PC-9 (cell line): Measurements from ENCODE around the gene MSH2. TPM values are rescaled to one million over a fixed set of nuclear protein-coding genes. Genes with fewer than 3 reads are reported as not detected.
A peak's percentile ranks its signal among the peaks of the same experiment; 100 is the strongest.

Experiments used
- BruUV-seq: library from RNA; stranded (reverse); fragments of 400-500 nt; replicated peaks from 2 replicates; lab custom pipeline; 2021; lab: Mats Ljungman, UMichigan
- CTCF ChIA-PET: fragments of 300-600 bp; sonication (Branson Sonifier 250); formaldehyde crosslinking; loops from one replicate; lab custom pipeline; 2022; ENCODE audit warnings: antibody characterized with exemption; lab: Charles Lee
- POLR2A ChIA-PET: fragments of 300-600 bp; sonication (Branson Sonifier 250); formaldehyde crosslinking; loops from one replicate; lab custom pipeline; 2022; ENCODE audit warnings: antibody characterized with exemption; ENCODE audit not compliant: unreplicated experiment; lab: Charles Lee
- DNase-seq, 2 experiments: peaks; one replicate each; pipeline versions ENCODE4 v3.0.0 to v3.0.0-alpha.2; 2015 to 2022; ENCODE audit warnings: mixed read lengths in 1 of 2
- H2AFZ ChIP-seq: fragments of 200-600 bp; sonication (generic); 2 replicates; pipeline ENCODE4 v1.8.1; 2017; ENCODE audit warnings: antibody characterized with exemption
- H3F3A ChIP-seq: fragments of 200-600 bp; sonication (generic); 2 replicates; pipeline ENCODE4 v1.8.1; 2017; ENCODE audit warnings: antibody characterized with exemption, mild to moderate bottlenecking, low read depth; ENCODE audit not compliant: insufficient read depth
- H3K27ac ChIP-seq: fragments of 200-600 bp; sonication (generic); 2 replicates; pipeline ENCODE4 v1.6.1; 2016; ENCODE audit warnings: mixed run types
- H3K27me3 ChIP-seq: fragments of 200-600 bp; sonication (generic); 2 replicates; pipeline ENCODE4 v1.6.1; 2016; ENCODE audit warnings: low read depth, mixed run types; ENCODE audit not compliant: insufficient read depth
- H3K36me3 ChIP-seq: fragments of 200-600 bp; sonication (generic); 2 replicates; pipeline ENCODE4 v1.6.1; 2016; ENCODE audit warnings: low read depth, mixed run types
- H3K4me1 ChIP-seq: fragments of 200-600 bp; sonication (generic); replicated peaks from 2 replicates; pipeline ENCODE4 v1.6.1; 2016; ENCODE audit warnings: mixed run types; ENCODE audit not compliant: insufficient read depth
- H3K4me2 ChIP-seq: fragments of 200-600 bp; sonication (generic); 2 replicates; pipeline ENCODE4 v1.6.1; 2017; ENCODE audit warnings: mixed run types
- H3K4me3 ChIP-seq: fragments of 200-600 bp; sonication (generic); 2 replicates; pipeline ENCODE4 v1.6.1; 2016; ENCODE audit warnings: mixed run types
- H3K79me2 ChIP-seq: fragments of 200-600 bp; sonication (generic); 2 replicates; pipeline ENCODE4 v1.6.1; 2017; ENCODE audit warnings: low read depth, mixed run types
- H3K9me2 ChIP-seq: fragments of 200-600 bp; sonication (generic); 2 replicates; pipeline ENCODE4 v1.8.1; 2017; ENCODE audit warnings: mild to moderate bottlenecking; ENCODE audit not compliant: insufficient read depth
- H3K9me3 ChIP-seq: fragments of 200-600 bp; sonication (generic); 2 replicates; pipeline ENCODE4 v1.8.1; 2016; ENCODE audit warnings: low read depth; ENCODE audit not compliant: insufficient read depth
- H4K20me1 ChIP-seq: fragments of 200-600 bp; sonication (generic); 2 replicates; pipeline ENCODE4 v1.8.1; 2017; ENCODE audit not compliant: insufficient read depth
- EZH2 ChIP-seq: fragments of 200-600 bp; sonication (generic); IDR thresholded peaks from 2 replicates; pipeline ENCODE4 v1.8.0; 2017; ENCODE audit warnings: antibody characterized with exemption, low read depth
- intact Hi-C: fragments of 100-400 bp; cut with micrococcal nuclease; formaldehyde crosslinking; loops from one replicate; pipeline ENCODE4 v1.10.0; 2022; ENCODE audit not compliant: unreplicated experiment
- total RNA-seq: library from RNA; stranded (reverse); gene quantifications from 2 replicates; pipeline ENCODE4 v1.2.3, GENCODE V29; 2021
- TF ChIP-seq, protein P1 (sequence below): fragments of 200-600 bp; sonication (generic); conservative IDR thresholded peaks from 2 replicates; pipeline ENCODE4 v1.6.1; 2017; ENCODE audit warnings: mixed run types, antibody characterized with exemption, mild to moderate bottlenecking, moderate library complexity

MSH2 gene
- total RNA-seq, 1 experiment from 2014 or later = 54.2 TPM

DNA sequence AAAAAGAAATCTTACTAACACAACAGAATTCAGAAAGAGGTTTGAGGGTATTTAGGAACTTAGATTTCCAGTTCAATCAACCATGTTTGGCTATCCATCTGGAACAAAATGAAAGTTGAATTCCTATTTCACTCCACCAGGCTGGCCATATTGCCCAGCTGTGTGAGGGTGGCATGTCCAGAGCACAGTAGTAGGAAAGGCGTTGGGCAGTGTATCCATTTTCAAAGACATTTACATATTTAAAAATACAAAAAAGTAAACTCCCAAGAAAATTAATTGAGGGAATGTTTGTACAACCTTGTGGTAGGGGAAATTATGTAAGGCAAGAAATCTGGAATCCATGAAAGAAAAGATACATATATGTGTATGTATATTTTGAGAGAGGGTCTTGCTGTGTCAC lies 21.5 kb upstream of the MSH2 start:
- H3K4me2 ChIP-seq = no peak overlapping the region
- no peaks in the 10 kb centered on the region for H3K9me2 ChIP-seq
- no peaks in the 10 kb centered on the region for H3K9me3 ChIP-seq
- POLR2A ChIA-PET = no interaction called here
- no peak for DNase-seq
- no peak overlapping the region for H2AFZ ChIP-seq
- H3K27ac ChIP-seq = 0 out of 2 replicates have a peak overlapping the region, but pooled peaks have one; percentile 4
- CTCF ChIA-PET = no interaction called here
- no peaks in the 10 kb centered on the region for H3K4me1 ChIP-seq
- peaks cover 72% of the 10 kb centered on the region for H3K36me3 ChIP-seq
- H3K27me3 ChIP-seq = no peaks in the 10 kb centered on the region
- no peak overlapping the region for H3K4me3 ChIP-seq
- H3F3A ChIP-seq = peaks cover 65% of the 10 kb centered on the region
- BruUV-seq = no TSS peak
- intact Hi-C loops = loop anchor here (10.0 kb wide), 1 partner anchor 467 kb away; the partner anchor contains the start of gene MCFD2
- peaks cover 4% of the 10 kb centered on the region for H4K20me1 ChIP-seq
- TF ChIP-seq EZH2 = no peak
- TF ChIP-seq, protein P1, sequence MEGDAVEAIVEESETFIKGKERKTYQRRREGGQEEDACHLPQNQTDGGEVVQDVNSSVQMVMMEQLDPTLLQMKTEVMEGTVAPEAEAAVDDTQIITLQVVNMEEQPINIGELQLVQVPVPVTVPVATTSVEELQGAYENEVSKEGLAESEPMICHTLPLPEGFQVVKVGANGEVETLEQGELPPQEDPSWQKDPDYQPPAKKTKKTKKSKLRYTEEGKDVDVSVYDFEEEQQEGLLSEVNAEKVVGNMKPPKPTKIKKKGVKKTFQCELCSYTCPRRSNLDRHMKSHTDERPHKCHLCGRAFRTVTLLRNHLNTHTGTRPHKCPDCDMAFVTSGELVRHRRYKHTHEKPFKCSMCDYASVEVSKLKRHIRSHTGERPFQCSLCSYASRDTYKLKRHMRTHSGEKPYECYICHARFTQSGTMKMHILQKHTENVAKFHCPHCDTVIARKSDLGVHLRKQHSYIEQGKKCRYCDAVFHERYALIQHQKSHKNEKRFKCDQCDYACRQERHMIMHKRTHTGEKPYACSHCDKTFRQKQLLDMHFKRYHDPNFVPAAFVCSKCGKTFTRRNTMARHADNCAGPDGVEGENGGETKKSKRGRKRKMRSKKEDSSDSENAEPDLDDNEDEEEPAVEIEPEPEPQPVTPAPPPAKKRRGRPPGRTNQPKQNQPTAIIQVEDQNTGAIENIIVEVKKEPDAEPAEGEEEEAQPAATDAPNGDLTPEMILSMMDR = no peak
- peaks cover 8% of the 10 kb centered on the region; the same call in 1 of the 2 replicates for H3K79me2 ChIP-seq

DNA sequence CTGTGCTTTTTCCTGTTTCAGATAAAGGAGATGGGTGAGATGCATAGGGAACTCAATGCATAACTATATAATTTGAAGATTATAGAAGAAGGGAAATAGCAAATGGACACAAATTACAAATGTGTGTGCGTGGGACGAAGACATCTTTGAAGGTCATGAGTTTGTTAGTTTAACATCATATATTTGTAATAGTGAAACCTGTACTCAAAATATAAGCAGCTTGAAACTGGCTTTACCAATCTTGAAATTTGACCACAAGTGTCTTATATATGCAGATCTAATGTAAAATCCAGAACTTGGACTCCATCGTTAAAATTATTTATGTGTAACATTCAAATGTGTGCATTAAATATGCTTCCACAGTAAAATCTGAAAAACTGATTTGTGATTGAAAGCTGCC lies 16.4 kb upstream of the MSH2 start:
- POLR2A ChIA-PET = interaction anchor here (0.7 kb wide), 1 partner anchor 512 kb away, joined by 3 read pairs; no protein-coding TSS in a partner anchor
- no peaks in the 10 kb centered on the region for H3K4me1 ChIP-seq
- intact Hi-C loops = loop anchor here (10.0 kb wide), 1 partner anchor 472 kb away; the partner anchor contains the start of gene MCFD2

DNA sequence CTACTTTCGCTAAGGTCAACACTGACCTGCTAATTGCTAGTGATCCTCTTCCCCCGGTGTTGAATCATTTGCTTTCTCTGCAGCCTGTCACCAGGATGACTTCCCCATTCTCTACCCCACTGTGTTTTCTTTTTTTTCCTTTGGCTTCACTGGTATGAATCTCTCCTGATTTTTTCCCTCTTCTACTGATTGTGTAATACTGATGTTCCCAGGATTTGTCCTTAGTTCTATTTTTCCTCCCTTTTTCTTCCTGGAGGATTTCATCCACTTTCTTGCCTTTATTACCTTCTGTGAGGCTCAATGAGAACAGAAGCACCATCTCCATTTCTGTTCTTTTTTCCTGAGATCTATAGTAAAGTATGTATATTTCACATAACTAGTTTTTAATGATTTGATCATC lies 14.1 kb upstream of the MSH2 start:
- POLR2A ChIA-PET = interaction anchor here (0.8 kb wide), 2 partner anchors 49 to 53 kb away, joined by 4 to 7 read pairs; no protein-coding TSS in a partner anchor
- Histone ChIP-seq H3F3A (peaks cover 55% of the 10 kb centered on the region), H4K20me1 (peaks cover 6% of the 10 kb centered on the region), H2AFZ (no peak overlapping the region), H3K27ac (no peak overlapping the region), H3K9me2 (no peaks in the 10 kb centered on the region), H3K79me2 (no peaks in the 10 kb centered on the region), H3K4me3 (no peak overlapping the region), H3K36me3 (peaks cover 28% of the 10 kb centered on the region; the same call in 1 of the 2 replicates), H3K4me2 (no peak overlapping the region), H3K9me3 (no peaks in the 10 kb centered on the region), H3K4me1 (no peaks in the 10 kb centered on the region), H3K27me3 (no peaks in the 10 kb centered on the region)
- BruUV-seq = no TSS peak
- intact Hi-C loops = loop anchor here (1.0 to 10.0 kb wide), 4 partner anchors 49 to 474 kb away; partner anchors contain the start of gene MCFD2
- CTCF ChIA-PET = interaction anchor here (0.5 to 2.4 kb wide), 8 partner anchors 16 to 719 kb away, joined by 3 to 86 read pairs (median 5); no protein-coding TSS in a partner anchor
- TF ChIP-seq EZH2 = no peak
- TF ChIP-seq, protein P1 = no peak
- DNase-seq = no peak

More for the DNA sequence above, 16.4 kb upstream of the MSH2 start:
- no peak for DNase-seq
- peaks cover 78% of the 10 kb centered on the region for H3F3A ChIP-seq
- no peaks in the 10 kb centered on the region for H3K79me2 ChIP-seq
- H3K9me3 ChIP-seq = no peaks in the 10 kb centered on the region
- H3K27me3 ChIP-seq = no peaks in the 10 kb centered on the region
- no peak overlapping the region for H3K4me2 ChIP-seq
- no peak overlapping the region for H3K27ac ChIP-seq
- no peak for TF ChIP-seq EZH2
- TF ChIP-seq, protein P1 = no peak
- BruUV-seq = no TSS peak
- H3K9me2 ChIP-seq = no peaks in the 10 kb centered on the region
- H2AFZ ChIP-seq = no peak overlapping the region
- peaks cover 41% of the 10 kb centered on the region for H3K36me3 ChIP-seq
- CTCF ChIA-PET = interaction anchor here (0.6 to 2.4 kb wide), 7 partner anchors 12 to 771 kb away, joined by 3 to 10 read pairs (median 4); no protein-coding TSS in a partner anchor
- H3K4me3 ChIP-seq = no peak overlapping the region
- peaks cover 6% of the 10 kb centered on the region for H4K20me1 ChIP-seq
